ENCODE data around the gene PSORS1C2.

The PSORS1C2 gene

DNA sequence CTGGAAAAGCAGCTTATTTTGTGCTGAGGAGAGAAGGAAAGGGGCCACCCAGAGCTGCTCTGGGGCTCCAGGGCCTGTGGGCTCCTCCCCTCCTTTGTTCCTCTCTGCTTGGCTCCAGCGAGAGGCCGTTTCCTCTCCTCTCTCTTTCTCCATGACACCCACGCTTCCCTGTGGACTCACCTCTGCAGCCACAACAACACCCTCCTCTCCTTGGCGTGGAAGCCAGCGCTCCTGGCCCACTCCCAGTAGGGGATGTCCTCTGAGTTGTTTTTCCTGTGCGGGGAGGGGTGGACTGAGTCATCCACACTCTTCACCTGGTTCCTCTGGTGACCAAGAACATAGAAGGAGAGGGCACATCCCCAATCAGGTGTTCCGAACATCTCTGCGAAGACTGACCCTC is 13.7 kb downstream of the PSORS1C2 start:
- Histone ChIP-seq H3K27me3 (ENCODE audit: insufficient read depth, poor library complexity, severe bottlenecking) (peaks cover 5% of the 10 kb centered on the region), H3K4me3 (replicated peaks; ENCODE audit: insufficient read depth, low read length) (no peak overlapping the region), H3K27ac (replicated peaks) (no peak overlapping the region)
- TF ChIP-seq REST (IDR thresholded peaks at IDR 0.05; ENCODE audit: insufficient replicate concordance, low read depth) (no peak), CTCF (IDR thresholded peaks at IDR 0.05; ENCODE audit: insufficient read depth, low read length) (no peak), GABPA (IDR thresholded peaks at IDR 0.05; ENCODE audit: low read depth) (no peak), POLR2AphosphoS5 (IDR thresholded peaks at IDR 0.05; ENCODE audit: low read depth) (no peak)
- no peak for DNase-seq (ENCODE audit: low read depth in 1 of 2, low spot score in 1 of 2)

DNA sequence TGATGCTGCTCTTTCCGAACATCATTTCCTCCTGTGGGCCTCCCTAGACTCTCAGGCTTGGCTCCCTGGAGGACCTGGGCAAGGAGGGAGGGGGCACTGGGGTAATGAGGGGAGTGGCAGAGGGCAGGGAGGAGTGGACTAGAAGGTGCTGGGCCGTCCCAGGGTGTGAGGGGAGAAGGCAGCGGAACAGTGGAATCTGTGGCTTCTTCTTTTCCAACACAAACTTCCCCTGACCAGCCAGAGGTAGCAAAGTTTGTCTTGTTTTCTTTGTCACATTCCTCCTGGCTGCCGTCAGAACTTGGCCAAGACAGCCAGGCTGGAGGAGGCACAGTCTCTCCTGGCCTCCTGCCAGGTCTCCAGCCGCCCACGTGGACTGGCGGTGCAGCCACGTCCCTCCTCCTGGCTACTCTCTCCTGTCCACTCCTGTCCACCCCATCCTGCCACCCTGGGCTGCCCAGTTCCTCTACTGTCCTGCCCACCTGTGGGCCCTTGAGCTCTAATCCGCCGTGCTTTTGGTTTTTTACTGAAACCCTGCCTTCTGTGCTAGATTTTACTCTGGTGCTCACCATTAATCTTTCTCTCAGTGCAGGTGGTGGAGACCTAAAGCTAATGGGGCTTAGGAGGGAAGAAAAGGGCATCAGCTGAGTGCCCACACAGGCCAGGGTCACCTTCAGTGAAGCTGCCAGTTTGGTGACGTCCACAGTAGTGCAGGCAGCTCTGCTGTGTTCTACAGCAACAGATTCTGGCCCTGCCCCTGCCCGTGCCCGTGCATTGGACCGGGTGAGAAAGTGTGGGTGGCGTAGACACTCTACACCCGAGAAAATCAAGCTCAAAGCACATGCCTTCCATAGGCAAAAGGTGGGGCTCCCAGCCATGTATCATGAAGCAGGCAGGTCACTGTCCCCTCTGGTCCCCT is 15.8 kb downstream of the PSORS1C2 start:
- no peak for DNase-seq (ENCODE audit: low read depth in 1 of 2, low spot score in 1 of 2)
- no peaks in the 10 kb centered on the region for H3K27me3 ChIP-seq (ENCODE audit: insufficient read depth, poor library complexity, severe bottlenecking)
- H3K4me3 ChIP-seq (replicated peaks; ENCODE audit: insufficient read depth, low read length): no peak overlapping the region
- no peak overlapping the region for H3K27ac ChIP-seq (replicated peaks)
- TF ChIP-seq POLR2AphosphoS5 (IDR thresholded peaks at IDR 0.05; ENCODE audit: low read depth): no peak

DNA sequence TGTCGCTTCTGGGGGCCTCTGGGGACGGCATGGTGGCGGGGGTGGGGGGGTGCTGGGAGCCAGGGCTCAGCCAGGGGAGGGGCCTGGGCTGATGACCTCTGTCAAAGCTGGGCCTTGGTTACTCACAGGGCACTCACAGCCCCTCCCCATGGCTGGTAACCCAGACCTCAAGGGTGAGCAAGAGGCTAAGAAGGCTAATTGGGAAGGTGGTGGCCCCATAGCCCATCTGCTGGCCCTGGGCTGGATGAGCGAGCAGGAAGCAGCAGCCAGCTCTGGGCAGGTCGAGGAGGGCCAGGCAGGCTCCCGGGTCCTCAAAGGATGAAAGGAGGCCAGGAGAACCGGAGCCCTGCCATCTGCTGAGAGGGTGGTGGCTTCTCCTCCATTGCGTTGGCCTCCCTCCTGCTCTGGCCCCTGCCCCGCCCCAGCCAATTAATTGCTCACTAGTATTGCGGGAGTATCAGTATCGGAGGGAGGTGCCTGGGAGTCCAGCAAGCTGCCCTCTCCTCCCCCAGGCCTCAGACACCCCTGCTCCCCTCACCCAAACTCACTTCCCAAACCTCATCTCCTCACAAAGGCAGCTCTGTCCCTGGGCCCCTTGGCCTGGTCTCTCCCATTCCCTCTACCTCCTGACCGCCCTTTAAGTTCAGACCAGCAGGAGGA is 17.6 kb downstream of the PSORS1C2 start:
- no peak overlapping the region for H3K4me3 ChIP-seq (replicated peaks; ENCODE audit: insufficient read depth, low read length)
- H3K27ac ChIP-seq (replicated peaks): no peak overlapping the region
- DNase-seq (ENCODE audit: low read depth in 1 of 2, low spot score in 1 of 2): no peak

More for the DNA sequence above, 17.6 kb downstream of the PSORS1C2 start:
- TF ChIP-seq GABPA (IDR thresholded peaks at IDR 0.05; ENCODE audit: low read depth) (no peak), SPI1 (IDR thresholded peaks at IDR 0.05; ENCODE audit: borderline replicate concordance, low read depth) (no peak), REST (IDR thresholded peaks at IDR 0.05; ENCODE audit: insufficient replicate concordance, low read depth) (no peak), POLR2AphosphoS5 (IDR thresholded peaks at IDR 0.05; ENCODE audit: low read depth) (no peak), CTCF (IDR thresholded peaks at IDR 0.05; ENCODE audit: insufficient read depth, low read length) (no peak)
- H3K27me3 ChIP-seq (ENCODE audit: insufficient read depth, poor library complexity, severe bottlenecking): no peaks in the 10 kb centered on the region
